GM19468 (cell line): ENCODE results near the gene PEX16.
"Not testable (repeated sequence)": the region's sequence is repeated elsewhere in the genome, so short reads cannot be mapped to it uniquely, and the experiment has no call there.

Source experiments
- ATAC-seq: cut with Tn5 transposase; IDR thresholded peaks from one replicate; pipeline ENCODE4 v1.9.1; 2021; ENCODE audit warnings: mild to moderate bottlenecking, moderate library complexity, moderate number of reproducible peaks; ENCODE audit not compliant: unreplicated experiment; ENCODE audit errors: extremely low read depth

PEX16 gene

GRCh38 chr11:45919806-45920530 lies 2.3 kb upstream of the PEX16 start:
- ATAC-seq, result no peak

GRCh38 chr11:45918962-45919675 lies 1.4 kb upstream of the PEX16 start:
- ATAC-seq, result no peak

DNA sequence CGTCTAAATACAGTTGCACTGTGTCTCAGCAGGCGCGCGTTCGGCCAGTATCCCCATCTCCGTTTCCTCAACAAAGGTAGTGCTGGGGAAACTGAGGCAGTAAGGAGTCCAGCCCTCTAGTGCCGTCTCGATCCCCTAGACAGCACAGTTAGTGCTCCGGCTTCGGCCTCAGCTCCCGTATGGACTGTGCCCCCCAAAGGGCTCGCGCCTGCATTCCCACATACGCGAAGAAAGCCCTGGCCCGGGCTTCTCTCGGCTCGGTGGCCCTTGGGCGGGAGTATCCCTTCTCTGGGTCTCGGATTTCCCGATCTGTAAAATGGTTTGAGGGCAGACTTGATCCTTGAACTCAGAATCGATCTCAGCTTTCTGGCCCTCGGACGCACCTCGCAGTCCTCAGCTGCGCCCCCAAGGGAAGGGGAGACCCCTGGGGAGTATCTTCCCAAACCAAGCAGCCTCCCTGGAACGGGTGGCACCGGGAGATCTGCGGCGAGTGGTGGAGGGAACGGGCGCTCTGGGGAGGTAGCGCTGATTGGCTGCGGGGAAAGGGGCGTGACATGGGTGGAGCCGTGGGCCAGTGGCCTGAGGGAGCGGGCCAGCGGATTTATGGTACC lies 759 bp upstream of the PEX16 start:
- ATAC-seq, result no peak

DNA sequence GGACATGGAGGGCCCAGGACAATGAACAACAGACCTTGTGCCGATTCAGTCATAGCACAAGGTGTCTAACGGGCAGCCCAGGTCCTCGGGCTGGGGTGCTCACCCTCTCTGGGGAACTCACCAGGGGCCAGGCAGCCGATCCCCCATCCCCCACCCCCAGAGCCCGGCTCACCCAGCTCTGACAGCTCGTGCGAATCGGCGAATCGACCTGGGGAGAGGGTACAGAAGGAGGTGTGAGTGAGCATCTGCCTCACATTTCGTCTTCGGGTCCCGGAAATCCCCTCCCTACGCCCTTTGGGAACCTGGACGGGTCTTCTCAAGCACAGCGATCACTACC lies 423 bp downstream of the PEX16 start:
- ATAC-seq, result no peak

GRCh38 chr11:45915446-45915845 lies 2.2 kb downstream of the PEX16 start:
- no peak for ATAC-seq

- ATAC-seq, result no peak
These were observed 3.6 kb downstream of the PEX16 start for GRCh38 chr11:45913942-45914635.

- ATAC-seq, result no peak
These were observed 4.2 kb downstream of the PEX16 start for GRCh38 chr11:45913514-45913913.

DNA sequence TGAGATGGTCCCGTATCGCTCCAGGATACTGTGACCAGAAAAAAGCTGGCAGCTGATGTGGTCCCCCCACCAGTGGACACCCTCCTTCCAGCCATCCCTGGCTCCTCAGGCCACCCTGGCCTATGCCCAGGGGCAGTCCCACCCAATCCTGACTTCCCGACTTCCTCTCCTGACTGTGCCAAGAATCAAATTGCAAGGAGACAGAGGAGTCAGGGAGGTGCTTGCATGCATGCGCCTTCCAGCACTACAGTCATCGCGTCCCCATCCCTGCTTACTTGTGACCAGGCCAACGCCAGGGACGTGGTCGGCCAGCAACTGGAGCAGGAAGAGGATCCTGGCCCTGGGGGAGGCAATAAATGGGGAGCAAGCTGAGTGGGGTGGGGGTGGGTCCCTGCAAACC lies 7.1 kb downstream of the PEX16 start:
- ATAC-seq, result no peak

DNA sequence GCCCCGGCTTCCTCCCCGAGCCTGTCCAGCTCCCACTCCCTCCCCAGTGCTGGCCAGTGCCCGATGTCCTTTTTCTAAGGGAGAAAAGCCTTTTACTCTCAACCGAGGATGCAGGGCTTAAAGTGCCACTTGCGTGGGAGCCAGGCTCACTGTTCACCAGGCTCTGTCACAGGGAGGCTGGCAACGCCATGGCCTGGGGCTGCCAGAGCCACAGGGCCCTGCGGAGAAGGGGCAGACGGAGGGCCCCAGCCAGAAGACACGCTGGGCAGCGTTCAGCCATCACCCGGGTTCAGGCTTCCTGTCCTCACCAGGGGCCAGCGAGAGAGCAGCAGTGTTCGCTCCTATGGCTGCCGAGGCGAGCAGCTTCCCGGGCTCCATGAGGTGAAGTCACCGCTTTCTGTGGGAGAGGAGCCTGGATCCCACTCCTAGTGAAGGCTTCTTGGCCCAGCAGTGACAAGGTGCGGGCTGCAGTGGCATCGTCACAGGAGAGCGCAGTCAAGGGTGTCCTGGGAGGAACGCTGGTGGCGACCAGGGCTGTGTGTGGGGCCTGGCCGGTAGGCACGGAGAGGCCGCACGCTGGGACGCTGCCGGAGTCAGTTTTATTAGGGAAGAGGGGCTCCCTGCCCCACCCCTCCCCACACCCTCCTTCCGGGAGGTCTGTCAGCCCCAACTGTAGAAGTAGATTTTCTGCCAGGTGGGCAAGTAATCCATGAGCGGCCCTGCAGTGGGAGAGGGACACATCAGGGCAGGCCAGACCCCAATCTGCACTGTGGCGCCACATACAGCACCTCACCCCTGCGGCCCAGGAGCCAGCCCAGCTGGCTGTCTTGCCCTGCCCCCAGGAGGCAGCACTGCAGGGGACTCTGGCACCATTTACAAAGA lies 7.8 kb downstream of the PEX16 start:
- no peak for ATAC-seq

GRCh38 chr11:45907911-45908370 lies 9.7 kb downstream of the PEX16 start:
- no peak for ATAC-seq

GRCh38 chr11:45906965-45907611 lies 10.6 kb downstream of the PEX16 start, which contains the start of gene FREY1:
Gene FREY1 (minus strand): TSS chr11:45907271. CDS start chr11:45907245, 26 bp downstream.
- no peak for ATAC-seq

DNA sequence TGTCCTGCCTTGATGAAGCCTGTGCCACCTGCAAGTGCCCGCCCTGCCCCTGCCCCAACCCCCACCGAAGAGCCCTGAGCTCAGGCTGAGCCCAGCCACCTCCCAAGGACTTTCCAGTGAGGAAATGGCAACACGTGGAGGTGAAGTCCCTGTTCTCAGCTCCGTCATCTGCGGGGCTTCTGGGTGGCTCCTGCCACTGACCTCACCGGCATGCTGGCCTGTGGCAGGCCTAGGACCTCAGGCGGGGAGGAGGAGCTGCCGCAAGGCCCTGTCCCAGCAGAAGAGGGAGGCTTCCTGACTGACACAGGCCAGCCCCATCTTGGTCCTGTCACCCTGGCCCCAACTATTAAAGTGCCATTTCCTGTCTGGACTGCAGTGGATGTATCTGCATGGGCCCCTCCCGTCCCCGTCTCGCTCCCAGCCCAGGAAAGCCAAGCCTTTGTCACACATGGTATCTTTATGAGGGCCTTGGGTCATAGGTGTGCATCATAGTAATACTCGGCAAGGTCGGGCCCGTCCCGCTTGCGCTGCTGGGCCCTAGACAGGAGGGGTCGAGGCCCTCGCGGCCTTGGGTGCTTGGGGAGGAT lies 11.5 kb downstream of the PEX16 start:
- ATAC-seq, result no peak

DNA sequence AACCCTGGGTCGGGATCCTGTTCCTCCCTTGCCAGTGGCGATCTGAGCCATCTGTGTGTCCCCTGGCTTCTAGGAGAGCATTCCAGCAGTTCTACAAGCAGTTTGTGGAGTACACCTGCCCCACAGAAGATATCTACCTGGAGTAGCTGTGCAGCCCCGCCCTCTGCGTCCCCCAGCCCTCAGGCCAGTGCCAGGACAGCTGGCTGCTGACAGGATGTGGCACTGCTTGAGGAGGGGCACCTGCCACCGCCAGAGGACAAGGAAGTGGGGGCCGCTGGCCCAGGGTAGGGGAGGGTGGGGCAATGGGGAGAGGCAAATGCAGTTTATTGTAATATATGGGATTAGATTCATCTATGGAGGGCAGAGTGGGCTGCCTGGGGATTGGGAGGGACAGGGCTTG lies 12.1 kb downstream of the PEX16 start:
- not testable (repeated sequence) for ATAC-seq

DNA sequence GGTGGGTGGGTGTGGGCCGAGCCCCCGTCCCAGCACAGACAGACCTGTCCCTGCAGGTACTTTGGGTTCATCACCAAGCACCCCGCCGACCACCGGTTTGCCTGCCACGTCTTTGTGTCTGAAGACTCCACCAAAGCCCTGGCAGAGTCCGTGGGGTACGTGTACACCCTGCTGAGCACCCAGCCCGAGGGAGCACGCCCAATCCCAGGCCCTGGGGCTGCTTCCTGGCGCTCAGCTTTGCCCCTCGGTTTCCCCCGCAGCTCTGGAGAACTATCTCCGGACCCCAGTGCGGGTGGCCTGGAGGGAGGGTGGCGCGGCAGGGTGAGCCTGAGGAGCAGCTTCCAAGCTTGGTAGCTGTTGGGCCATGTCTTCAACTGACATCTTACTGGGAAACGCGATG lies 12.6 kb downstream of the PEX16 start:
- no peak for ATAC-seq

- no peak for ATAC-seq
These were observed 13.3 kb downstream of the PEX16 start for GRCh38 chr11:45904309-45904915.

GRCh38 chr11:45902452-45903380 lies 15.0 kb downstream of the PEX16 start:
- ATAC-seq, result no peak

GRCh38 chr11:45901626-45902025 lies 16.1 kb downstream of the PEX16 start:
- ATAC-seq, result no peak
